ENCODE measurements around the gene TRIM5.

DNA sequence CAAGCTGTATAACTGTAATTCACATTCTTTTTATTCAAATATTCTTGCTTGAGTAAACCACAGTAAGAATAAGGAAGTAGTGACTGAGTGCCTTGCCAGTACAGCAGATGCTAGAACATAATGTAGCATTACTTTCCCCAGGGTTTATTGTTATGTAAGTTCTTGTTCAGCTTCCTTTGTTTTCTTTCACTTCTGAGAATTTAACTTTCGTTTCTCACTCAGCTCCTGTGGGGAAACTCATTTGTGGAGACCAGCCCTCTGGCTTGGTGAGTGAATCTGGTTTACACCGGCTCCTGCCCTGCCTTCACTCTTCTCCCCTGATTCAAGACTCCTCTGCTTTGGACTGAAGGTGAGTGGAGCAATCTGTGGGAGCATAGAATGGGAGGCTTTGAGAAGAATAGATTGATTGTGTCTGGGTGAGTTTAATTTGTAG, 4.7 kb upstream of the TRIM5 start, which contains the start of gene TRIM22:
- TF ChIP-seq, protein P1, sequence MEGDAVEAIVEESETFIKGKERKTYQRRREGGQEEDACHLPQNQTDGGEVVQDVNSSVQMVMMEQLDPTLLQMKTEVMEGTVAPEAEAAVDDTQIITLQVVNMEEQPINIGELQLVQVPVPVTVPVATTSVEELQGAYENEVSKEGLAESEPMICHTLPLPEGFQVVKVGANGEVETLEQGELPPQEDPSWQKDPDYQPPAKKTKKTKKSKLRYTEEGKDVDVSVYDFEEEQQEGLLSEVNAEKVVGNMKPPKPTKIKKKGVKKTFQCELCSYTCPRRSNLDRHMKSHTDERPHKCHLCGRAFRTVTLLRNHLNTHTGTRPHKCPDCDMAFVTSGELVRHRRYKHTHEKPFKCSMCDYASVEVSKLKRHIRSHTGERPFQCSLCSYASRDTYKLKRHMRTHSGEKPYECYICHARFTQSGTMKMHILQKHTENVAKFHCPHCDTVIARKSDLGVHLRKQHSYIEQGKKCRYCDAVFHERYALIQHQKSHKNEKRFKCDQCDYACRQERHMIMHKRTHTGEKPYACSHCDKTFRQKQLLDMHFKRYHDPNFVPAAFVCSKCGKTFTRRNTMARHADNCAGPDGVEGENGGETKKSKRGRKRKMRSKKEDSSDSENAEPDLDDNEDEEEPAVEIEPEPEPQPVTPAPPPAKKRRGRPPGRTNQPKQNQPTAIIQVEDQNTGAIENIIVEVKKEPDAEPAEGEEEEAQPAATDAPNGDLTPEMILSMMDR (IDR thresholded peaks at IDR 0.05), result no peak
- TF ChIP-seq ZFX (IDR thresholded peaks at IDR 0.05; ENCODE audit: borderline replicate concordance), result no peak

All from 22Rv1 (cell line).